GM19193 (cell line): ENCODE results near the gene OR6B2.

Experiments used
- POLR2A ChIP-seq: IDR thresholded peaks from 4 replicates; pipeline ENCODE4 v1.6.1; 2011; ENCODE audit not compliant: insufficient read depth, insufficient read length; ENCODE audit errors: extremely low read depth

OR6B2 gene

DNA sequence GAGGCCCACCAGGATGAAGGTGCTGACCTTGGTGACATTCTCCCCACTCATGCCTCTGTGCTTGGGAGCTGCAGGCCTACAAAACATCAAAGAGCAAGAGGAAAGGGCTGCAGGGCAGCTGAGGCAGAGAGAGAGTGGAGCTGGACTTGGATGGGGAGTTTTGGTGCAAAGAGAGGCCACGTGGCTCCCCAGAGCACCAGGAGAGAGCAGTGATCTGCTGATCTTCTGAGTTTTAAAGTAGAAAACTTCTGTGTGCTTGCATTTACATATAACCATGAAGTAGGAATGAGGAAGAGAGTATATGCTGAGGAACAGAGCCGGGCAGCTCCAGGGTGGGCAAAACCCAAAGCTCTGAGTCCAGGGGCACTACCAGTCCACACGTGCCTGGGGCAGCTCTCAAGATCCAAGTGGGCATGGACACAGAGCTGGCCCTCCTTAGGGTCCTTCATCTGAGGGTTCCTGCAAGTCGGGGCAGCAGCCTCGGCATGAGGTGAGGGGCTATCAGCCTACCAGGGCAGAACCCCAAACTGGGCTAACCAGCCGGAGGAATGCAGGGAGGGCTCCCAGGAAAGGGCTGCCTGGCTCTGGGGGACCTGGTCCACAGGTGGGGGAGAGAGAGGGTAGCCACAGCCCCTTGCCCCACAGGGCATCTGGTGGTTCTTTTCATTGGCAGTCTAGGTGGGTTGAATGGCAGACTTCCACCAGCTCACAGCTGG lies at the start of gene OR6B2:
Gene OR6B2 (minus strand): TSS at position 51 of the 716 bp plus-strand sequence. CDS start 0 bp downstream, at position 51.
- TF ChIP-seq POLR2A: no peak

DNA sequence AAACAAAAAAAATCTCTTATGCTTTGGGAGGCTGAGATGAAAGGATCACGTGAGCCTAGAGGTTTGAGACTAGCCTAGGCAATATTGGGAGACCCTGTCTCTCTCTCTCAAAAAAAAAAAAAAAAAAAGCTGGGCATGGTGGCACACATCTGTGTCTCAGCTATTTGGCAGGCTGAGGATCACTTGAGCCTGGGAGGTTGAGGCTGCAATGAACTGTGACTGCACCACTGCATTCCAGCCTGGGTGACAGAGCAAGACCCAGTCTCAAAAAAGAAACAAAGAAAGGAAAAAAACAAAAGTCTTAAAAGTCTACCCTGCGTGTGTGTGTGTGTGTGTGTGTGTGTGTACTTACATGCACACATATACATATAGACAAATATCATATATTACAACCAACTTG lies 48.4 kb upstream of the OR6B2 start:
- no peak for TF ChIP-seq POLR2A

DNA sequence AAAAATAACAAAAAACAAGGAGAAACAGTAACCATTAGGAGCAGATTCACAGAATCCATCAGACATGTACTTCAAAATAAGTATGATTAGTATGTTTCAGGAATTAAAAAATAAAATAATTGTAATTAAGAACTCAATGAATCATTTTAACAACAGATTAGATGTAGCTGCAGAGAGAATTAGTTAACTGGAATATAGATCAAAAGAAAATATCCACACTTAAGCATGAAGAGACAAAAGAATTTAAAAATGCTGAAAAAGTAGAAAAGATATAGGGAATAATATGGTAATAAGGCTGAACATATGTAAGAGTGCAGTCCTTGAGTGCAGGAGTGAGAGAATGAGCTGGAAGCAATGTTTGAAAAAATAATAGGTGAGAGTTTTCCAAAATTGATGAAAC lies 47.2 kb upstream of the OR6B2 start:
- no peak for TF ChIP-seq POLR2A

DNA sequence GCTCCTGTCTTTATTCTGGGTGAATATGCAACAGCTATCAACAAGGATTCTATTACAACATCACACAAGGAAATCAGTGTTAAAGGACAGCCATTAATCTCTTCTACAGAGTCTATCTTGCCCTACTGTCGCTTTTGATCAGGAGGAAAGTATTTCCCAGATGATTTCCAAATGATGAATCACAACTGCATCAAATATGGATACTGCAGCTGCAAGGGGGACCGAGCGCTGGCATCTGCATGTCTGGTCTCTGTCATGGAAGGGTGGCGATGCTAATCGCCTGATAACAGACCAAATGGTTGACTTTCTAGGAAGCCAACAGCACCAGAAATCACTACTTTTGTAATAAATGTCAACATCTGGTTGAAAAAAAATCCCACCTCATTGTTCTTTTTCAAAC lies 44.3 kb upstream of the OR6B2 start:
- no peak for TF ChIP-seq POLR2A

DNA sequence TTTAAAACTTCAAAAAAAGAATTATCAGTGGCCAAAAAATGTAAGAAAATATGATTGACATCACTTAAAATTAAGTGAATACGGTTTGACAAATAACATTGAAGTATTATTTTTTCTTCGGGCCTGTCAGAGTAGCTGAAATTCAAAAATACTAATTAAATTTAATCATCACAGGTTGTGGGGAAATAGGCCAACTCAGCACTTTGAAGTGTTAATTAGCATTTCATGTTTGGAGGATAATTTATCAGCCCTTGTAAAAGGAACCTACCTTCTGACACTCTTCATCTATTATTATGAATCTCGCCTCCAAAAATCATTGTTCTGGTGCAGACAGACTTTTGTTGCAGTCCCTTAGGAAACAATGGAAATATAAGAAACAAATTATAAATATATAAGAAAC lies 40.7 kb upstream of the OR6B2 start:
- no peak for TF ChIP-seq POLR2A

DNA sequence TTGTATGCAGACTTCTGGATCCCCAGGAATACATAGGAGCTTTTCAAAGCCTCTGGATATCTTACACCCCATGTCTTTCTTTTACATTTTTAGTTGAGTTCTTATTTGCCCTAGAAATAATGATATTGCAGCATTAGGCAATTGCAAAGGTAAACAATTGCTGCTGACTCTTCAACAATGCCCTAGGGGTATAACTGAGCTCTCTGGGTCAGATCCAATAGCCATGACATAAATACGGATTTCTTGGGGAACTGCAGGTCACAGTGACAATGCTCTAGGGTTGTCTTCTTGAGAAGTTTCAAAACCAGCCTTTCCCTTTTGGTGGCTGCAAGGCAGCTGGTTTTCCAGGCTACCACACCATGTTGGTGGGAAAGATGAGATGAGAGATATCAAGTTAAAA lies 39.6 kb upstream of the OR6B2 start:
- no peak for TF ChIP-seq POLR2A

DNA sequence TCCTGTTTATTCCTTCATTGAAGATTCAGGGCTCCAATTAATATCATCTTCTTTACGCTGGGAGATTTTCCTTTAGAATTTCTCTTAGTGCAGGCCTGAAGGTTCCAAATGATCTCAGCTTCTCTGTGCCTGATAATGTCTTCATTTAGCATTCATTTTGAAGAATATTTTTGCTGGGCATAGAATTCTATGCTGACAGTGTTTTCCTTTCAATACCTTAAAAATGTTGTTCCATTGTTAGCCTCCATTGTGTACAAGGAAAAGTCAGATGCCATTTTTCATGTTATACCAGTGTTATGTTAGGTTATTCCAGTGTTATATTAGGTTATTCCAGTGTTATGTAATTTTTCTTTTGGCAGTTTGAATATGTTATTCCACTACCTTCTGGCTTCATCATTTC lies 38.0 kb upstream of the OR6B2 start:
- TF ChIP-seq POLR2A: no peak

DNA sequence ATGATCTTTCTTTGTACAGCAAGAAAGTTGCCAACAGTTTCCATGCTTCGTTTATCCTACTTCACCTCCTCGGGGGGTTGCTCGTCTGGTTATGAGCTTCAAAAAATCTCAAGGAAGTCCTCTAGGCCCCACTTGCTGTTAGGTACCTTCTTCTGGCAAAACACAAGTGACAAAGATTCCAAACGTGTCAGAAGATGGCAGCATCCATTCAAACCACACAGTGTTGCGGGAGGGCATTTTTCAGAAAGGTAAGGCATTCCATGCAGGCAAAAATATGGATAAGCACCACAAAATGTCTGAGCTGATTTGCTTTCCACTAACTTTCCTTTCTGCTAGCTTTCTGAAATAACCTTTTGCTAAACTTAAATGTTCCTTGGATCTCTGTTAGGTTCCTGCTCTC lies 36.3 kb upstream of the OR6B2 start:
- no peak for TF ChIP-seq POLR2A

DNA sequence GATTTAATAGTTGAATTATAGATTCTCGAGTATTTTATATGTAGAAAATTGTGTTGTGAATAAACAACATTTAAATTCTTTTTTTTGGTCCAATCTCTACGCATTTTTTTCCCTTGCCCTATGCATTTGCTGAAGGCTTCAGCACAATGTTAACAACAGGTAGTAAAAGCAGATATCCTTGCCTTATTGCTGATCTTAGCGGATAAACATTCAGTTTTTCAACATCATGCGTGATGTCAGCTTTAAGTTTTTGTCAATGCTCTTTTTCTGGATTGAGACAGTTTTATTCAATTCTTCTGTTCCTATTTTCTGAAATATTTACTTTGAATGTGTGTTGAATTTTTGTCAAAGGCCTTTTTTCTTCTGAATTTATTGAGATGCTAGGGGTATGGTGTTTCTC lies 34.7 kb upstream of the OR6B2 start:
- TF ChIP-seq POLR2A: no peak

DNA sequence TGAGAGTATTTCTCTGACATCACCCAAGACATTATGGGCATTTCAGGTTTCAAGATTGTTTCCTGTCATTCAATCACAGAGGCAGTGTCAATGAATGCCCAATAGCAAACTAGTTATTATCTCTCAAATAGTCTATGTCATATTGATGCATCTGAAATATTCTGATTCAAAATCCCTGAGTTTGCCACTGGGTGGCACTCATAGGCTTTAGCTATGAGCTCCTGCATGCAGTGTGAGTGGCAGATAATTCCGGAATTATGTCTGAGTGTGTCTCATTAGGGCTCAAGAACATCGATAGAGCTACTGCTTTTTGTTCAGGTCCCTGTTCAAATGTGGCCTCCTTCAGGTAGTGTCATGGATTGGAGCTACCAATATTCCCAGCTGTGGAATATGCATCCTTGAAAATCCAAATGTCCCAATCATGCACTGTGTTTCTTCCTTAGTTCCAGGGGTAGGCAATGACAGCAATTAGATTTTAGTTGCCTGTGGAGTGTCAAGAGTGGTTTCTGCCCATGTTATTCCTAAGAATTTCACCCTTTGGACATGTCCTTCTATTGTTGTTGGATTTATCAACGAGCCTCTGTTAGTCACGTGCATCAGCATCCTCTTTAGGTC lies 30.9 kb upstream of the OR6B2 start:
- no peak for TF ChIP-seq POLR2A

DNA sequence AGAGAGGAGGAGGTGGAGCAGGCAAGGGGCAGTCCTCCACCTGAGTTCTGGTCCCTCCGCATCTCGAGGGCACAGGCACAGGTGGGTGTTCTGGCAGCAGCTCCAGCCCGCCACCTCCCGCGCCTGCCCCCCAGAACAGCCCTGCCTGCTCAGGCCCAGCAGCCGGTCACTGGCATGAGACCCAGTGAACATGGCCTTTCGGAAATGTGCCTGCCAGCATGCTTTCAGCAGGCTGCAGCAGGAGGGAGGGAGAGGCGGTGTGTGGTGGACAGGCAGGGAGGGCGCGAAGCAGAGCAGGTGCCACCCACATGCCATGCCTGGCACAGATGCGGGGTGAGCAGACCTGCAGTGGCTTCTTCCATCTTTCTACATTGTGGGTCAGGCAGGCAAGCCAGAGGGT lies 26.4 kb upstream of the OR6B2 start:
- no peak for TF ChIP-seq POLR2A

DNA sequence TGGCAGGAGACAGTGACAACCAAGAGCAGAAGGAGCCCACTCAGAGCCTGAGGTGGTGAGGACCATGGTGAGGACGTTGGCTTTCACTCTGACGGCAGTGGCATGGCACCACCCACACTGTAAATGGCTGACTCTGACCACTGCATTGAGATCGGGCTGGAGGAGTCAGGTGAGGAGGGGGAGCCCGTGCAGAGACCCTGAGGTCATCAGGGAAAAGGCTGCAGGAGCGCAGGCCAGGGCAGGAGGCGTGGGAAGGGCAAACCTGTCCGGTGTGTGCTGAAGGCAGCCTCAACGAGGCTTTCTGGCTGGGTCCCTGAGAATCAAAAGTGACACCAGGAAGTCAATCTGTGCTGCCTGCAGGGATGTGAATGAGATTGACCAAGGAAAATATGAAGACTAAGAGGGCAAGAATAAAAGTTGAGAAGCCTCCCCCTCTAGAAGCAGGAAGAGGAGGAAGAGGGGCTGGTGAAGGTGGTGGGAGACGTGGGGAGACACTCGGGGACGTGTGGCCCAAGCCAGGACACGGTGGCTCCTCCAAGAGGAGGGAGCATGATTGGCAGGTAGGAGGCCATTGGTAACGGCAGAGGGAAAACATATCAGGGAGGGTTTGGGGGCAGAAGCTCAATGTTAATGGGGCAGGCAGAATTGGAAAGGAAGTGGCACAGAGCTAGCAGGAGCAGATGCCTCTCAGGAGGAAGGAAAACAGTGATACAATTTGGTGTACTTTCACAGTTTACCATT lies 25.1 kb upstream of the OR6B2 start:
- no peak for TF ChIP-seq POLR2A

DNA sequence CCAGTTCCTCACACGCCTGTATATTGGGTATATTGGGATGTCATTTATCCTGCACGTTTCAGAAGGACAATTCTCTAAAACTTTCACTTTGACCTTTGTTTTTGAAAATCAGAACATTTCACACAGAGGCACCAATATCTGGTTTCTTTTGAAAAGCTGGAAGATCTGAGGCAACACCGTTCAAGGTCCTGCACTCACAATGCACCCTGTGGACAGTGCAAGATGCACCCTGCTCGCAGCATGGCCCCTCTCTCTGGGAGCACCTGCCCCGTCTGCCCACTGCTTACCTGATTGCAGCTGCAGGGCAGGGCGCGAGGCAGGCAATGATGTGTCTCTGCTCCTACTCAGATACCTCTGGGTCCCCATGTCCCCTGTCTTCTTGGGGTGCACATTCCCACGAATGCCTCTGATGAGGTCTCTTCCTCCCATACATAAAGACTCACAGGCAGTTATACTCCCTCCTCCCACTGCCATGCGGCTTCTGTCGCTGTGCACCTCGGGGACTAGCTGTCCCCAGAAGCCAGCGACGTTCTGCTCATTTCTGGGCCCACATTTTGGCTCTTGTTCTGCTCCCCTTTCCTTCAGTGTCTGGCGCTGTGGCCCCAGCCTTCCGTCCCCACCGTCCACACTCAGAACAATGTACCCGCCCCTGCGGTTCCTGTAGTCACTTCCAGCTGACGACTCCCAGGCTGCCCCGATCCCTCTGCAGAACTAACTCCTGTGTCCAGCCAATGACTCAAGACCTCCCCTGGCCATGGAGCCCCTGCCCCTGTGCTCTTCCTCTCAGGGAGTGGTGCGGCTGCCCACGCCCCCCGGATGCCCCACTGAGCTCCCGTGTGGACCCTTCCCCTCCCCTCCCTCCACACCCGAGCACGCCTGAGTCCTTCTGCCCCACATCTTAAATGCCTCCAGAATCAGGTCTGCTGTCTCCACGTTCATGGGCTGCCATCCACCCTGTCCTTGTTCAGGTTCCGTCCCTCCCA lies 23.2 kb upstream of the OR6B2 start, which contains the start of gene OR6B3:
Gene OR6B3 (minus strand): TSS at position 349 of the 983 bp plus-strand sequence.
- no peak for TF ChIP-seq POLR2A

DNA sequence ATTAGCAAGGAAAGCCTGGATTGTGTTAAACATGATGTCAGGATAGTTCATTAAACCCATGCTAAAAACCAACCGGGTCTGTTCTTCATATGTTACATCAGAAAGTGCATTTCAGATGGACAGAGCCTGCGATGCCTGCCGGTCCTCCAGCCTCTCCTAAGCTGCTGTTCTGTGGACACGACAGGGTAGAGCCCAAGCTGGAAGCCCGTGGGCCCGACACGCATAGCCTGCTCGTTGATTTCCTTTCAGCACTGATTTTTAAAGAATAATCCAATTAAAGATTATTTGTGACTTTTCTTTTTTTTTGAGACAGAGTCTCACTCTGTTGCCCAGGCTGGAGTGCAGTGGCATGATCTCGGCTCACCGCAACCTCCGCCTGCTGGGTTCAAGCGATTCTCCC lies 22.3 kb upstream of the OR6B2 start:
- TF ChIP-seq POLR2A: no peak

DNA sequence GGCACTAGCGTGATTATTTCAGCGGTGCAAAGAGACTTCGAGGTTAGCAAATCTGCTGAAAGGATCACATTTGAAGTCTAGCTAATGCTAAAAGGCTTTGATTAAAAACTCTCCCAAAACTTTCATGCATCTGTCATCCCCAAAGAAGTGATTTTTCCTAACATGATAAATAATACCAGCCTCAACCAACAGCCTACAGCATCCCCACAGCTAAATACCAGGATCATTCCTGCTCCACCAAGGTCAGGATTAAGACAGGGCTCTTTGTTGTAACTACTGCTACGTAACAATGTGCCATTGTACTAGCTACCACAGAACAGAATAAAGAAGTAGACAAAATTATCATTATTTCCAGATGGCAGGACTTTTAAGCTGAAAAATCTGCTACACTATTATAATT lies 21.5 kb upstream of the OR6B2 start:
- TF ChIP-seq POLR2A: no peak

DNA sequence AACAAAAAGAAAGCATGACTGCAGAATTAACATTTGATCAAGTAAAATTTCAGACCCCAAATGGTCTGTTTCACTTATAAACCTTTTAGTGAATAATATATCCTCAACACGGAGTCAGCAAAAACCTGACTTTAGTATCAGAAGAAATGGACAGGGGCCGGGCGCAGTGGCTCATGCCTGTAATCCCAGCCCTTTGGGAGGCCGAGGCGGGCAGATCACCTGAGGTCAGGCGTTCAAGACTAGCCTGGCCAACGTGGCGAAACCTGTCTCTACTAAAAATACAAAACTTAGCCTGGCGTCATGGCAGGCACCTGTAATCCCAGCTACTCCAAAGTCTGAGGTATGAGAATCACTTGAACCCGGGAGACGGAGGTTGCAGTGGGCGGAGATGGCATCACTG lies 20.0 kb upstream of the OR6B2 start:
- no peak for TF ChIP-seq POLR2A

DNA sequence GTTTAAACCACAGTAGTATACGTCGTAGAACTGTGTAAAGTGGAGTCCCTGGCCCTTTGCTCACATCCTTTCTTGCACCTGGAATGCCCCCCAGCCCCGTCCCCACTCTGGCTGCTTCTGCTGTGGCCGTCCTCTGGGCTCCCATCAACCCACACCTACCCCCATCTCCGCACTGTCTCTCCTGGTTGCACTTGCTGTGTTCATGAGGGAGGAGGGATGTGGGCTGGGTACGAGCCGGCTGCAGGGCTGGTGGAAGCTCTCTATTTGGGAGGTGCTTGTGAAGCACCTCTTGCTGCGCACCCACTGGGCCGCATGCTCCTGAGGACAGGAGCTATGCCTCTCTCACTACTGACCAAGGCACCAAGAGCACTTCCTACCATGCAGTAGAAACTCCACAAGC lies 18.0 kb upstream of the OR6B2 start:
- TF ChIP-seq POLR2A: no peak
